NB4 (cell line): ENCODE results near the gene CFAP100.

Source experiments
- DNase-seq: peaks from one replicate; pipeline ENCODE4 v3.0.0; 2010; ENCODE audit warnings: low read depth
- H3K4me3 ChIP-seq: one replicate; pipeline ENCODE4 v1.5.1; 2011; ENCODE audit warnings: mild to moderate bottlenecking, low read depth, low read length, moderate library complexity
- CTCF ChIP-seq: IDR thresholded peaks from one replicate; pipeline ENCODE4 v1.5.1; 2012; ENCODE audit warnings: low read depth, low read length
- MAX ChIP-seq: IDR thresholded peaks from 2 replicates; pipeline ENCODE4 v1.6.1; 2011; ENCODE audit warnings: low read depth, low read length
- MYC ChIP-seq: IDR thresholded peaks from 2 replicates; pipeline ENCODE4 v1.6.1; 2011; ENCODE audit warnings: low read depth, low read length
- POLR2A ChIP-seq: IDR thresholded peaks from 2 replicates; pipeline ENCODE4 v1.6.1; 2011; ENCODE audit warnings: mild to moderate bottlenecking; ENCODE audit not compliant: insufficient read length; ENCODE audit errors: extremely low read depth

The CFAP100 gene

GRCh38 chr3:126476166-126477060 lies 81.7 kb downstream of the CFAP100 start:
- H3K4me3 ChIP-seq: peak overlapping the region; percentile 68
- DNase-seq: peak; percentile 67
- no peak for TF ChIP-seq CTCF
- TF ChIP-seq MYC: no peak
- TF ChIP-seq POLR2A: no peak
- no peak for TF ChIP-seq MAX

GRCh38 chr3:126477061-126477380 lies 82.3 kb downstream of the CFAP100 start:
- no peak for TF ChIP-seq POLR2A
- TF ChIP-seq MYC: no peak
- no peak for TF ChIP-seq MAX
- no peak for TF ChIP-seq CTCF
- no peak for DNase-seq
- H3K4me3 ChIP-seq: no peak overlapping the region

- no peak for TF ChIP-seq POLR2A
- TF ChIP-seq MYC: no peak
- TF ChIP-seq CTCF: no peak
- TF ChIP-seq MAX: no peak
- H3K4me3 ChIP-seq: no peak overlapping the region
- DNase-seq: no peak
These were observed 84.0 kb downstream of the CFAP100 start for GRCh38 chr3:126478581-126479310.

GRCh38 chr3:126479642-126480041 lies 84.9 kb downstream of the CFAP100 start:
- no peak for DNase-seq
- no peak overlapping the region for H3K4me3 ChIP-seq
- no peak for TF ChIP-seq MAX
- no peak for TF ChIP-seq POLR2A
- no peak for TF ChIP-seq MYC
- no peak for TF ChIP-seq CTCF

GRCh38 chr3:126480206-126480605 lies 85.5 kb downstream of the CFAP100 start:
- DNase-seq: no peak
- H3K4me3 ChIP-seq: no peak overlapping the region
- no peak for TF ChIP-seq MAX
- TF ChIP-seq POLR2A: no peak
- no peak for TF ChIP-seq MYC
- no peak for TF ChIP-seq CTCF
